Keratinocyte (primary cell): ENCODE measurements around the gene ZNF33A.
"Not testable (repeated sequence)": the region's sequence is repeated elsewhere in the genome, so short reads cannot be mapped to it uniquely, and the experiment has no call there.

Experiments used
- EZH2 ChIP-seq: IDR thresholded peaks from one replicate; pipeline ENCODE4 v1.6.1; 2012; ENCODE audit warnings: inconsistent platforms, mild to moderate bottlenecking, low read length, moderate library complexity
- TF ChIP-seq, protein P1 (sequence below), 3 experiments: IDR thresholded peaks in 1 of 3; conservative IDR thresholded peaks in 1 of 3; optimal IDR thresholded peaks in 1 of 3; 2 replicates in 2 of 3; 3 replicates in 1 of 3; pipeline versions ENCODE3 to v1.5.1; 2011; ENCODE audit warnings: low read length in 3 of 3, mild to moderate bottlenecking in 3 of 3, moderate library complexity in 2 of 3, control low read depth in 1 of 3, inconsistent platforms in 1 of 3; ENCODE audit not compliant: insufficient read depth in 2 of 3; ENCODE audit errors: extremely low read depth in 1 of 3

- TF ChIP-seq, protein P1, sequence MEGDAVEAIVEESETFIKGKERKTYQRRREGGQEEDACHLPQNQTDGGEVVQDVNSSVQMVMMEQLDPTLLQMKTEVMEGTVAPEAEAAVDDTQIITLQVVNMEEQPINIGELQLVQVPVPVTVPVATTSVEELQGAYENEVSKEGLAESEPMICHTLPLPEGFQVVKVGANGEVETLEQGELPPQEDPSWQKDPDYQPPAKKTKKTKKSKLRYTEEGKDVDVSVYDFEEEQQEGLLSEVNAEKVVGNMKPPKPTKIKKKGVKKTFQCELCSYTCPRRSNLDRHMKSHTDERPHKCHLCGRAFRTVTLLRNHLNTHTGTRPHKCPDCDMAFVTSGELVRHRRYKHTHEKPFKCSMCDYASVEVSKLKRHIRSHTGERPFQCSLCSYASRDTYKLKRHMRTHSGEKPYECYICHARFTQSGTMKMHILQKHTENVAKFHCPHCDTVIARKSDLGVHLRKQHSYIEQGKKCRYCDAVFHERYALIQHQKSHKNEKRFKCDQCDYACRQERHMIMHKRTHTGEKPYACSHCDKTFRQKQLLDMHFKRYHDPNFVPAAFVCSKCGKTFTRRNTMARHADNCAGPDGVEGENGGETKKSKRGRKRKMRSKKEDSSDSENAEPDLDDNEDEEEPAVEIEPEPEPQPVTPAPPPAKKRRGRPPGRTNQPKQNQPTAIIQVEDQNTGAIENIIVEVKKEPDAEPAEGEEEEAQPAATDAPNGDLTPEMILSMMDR (optimal IDR thresholded peaks at IDR 0.05 in 1 of 3, IDR thresholded peaks at IDR 0.05 in 1 of 3, conservative IDR thresholded peaks at IDR 0.05 in 1 of 3; ENCODE audit: extremely low read depth in 1 of 3, insufficient read depth in 2 of 3, low read length in 3 of 3): not testable (repeated sequence)
- not testable (repeated sequence) for TF ChIP-seq EZH2
These were observed 10.0 kb upstream of the ZNF33A start for GRCh38 chr10:38000474-38000873.
